ENCODE data around the gene CCDC146.

CCDC146 gene

DNA sequence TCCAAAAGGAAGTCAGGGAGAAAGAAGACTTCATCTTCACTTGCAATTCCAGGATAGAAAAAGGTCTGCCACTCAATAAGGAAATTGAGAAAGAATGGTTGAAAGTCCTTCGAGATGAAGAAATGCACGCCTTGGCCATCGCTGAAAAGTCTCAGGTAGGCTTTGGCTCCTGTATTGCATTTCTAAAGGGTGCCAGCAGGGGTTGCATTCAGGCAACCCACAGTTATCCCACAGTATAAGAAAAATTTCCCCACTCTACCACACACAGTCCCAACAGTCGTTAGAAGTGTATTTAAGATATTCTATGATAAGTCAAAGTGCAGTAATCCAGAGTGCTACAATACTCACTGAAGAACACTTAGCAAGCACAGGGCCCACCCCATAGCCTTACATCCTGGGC is 170.6 kb downstream of the CCDC146 start:
- Histone ChIP-seq H3K27me3 (ENCODE audit: low read depth, low read length) (no peaks in the 10 kb centered on the region), H2AFZ (ENCODE audit: low read depth, low read length) (no peak overlapping the region), H3K36me3 (replicated peaks; ENCODE audit: low read depth, low read length) (peaks cover 8% of the 10 kb centered on the region), H3K4me2 (ENCODE audit: low read length) (no peak overlapping the region), H3K9me3 (ENCODE audit: insufficient read depth, low read length) (no peaks in the 10 kb centered on the region), H3K4me3 (ENCODE audit: low read length) (no peak overlapping the region), H3K4me1 (ENCODE audit: low read length) (no peaks in the 10 kb centered on the region), H4K20me1 (ENCODE audit: insufficient read depth, low read length) (no peaks in the 10 kb centered on the region), H3K9ac (ENCODE audit: low read length) (no peak overlapping the region), H3K79me2 (ENCODE audit: low read length) (no peaks in the 10 kb centered on the region), H3K27ac (ENCODE audit: low read length) (no peak overlapping the region)
- no peak for TF ChIP-seq EZH2phosphoT487 (IDR thresholded peaks at IDR 0.05; ENCODE audit: low read depth)
- TF ChIP-seq, protein P1, sequence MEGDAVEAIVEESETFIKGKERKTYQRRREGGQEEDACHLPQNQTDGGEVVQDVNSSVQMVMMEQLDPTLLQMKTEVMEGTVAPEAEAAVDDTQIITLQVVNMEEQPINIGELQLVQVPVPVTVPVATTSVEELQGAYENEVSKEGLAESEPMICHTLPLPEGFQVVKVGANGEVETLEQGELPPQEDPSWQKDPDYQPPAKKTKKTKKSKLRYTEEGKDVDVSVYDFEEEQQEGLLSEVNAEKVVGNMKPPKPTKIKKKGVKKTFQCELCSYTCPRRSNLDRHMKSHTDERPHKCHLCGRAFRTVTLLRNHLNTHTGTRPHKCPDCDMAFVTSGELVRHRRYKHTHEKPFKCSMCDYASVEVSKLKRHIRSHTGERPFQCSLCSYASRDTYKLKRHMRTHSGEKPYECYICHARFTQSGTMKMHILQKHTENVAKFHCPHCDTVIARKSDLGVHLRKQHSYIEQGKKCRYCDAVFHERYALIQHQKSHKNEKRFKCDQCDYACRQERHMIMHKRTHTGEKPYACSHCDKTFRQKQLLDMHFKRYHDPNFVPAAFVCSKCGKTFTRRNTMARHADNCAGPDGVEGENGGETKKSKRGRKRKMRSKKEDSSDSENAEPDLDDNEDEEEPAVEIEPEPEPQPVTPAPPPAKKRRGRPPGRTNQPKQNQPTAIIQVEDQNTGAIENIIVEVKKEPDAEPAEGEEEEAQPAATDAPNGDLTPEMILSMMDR (IDR thresholded peaks at IDR 0.05; ENCODE audit: low read depth, low read length), result peak; percentile 46

GRCh38 chr7:77295549-77295948 is 173.1 kb downstream of the CCDC146 start:
- H3K36me3 ChIP-seq (replicated peaks; ENCODE audit: low read depth, low read length), result peaks cover 3% of the 10 kb centered on the region
- H3K27me3 ChIP-seq (ENCODE audit: low read depth, low read length), result no peaks in the 10 kb centered on the region
- no peak overlapping the region for H2AFZ ChIP-seq (ENCODE audit: low read depth, low read length)
- TF ChIP-seq, protein P1 (IDR thresholded peaks at IDR 0.05; ENCODE audit: low read depth, low read length), result no peak
- TF ChIP-seq EZH2phosphoT487 (IDR thresholded peaks at IDR 0.05; ENCODE audit: low read depth), result no peak
- H3K9ac ChIP-seq (ENCODE audit: low read length), result no peak overlapping the region
- H4K20me1 ChIP-seq (ENCODE audit: insufficient read depth, low read length), result no peaks in the 10 kb centered on the region
- no peaks in the 10 kb centered on the region for H3K79me2 ChIP-seq (ENCODE audit: low read length)
- no peak overlapping the region for H3K4me2 ChIP-seq (ENCODE audit: low read length)
- H3K9me3 ChIP-seq (ENCODE audit: insufficient read depth, low read length), result no peaks in the 10 kb centered on the region
- no peaks in the 10 kb centered on the region for H3K4me1 ChIP-seq (ENCODE audit: low read length)
- H3K4me3 ChIP-seq (ENCODE audit: low read length), result no peak overlapping the region
- no peak overlapping the region for H3K27ac ChIP-seq (ENCODE audit: low read length)

- no peak overlapping the region for H3K4me3 ChIP-seq (ENCODE audit: low read length)
- H3K9ac ChIP-seq (ENCODE audit: low read length), result no peak overlapping the region
- H2AFZ ChIP-seq (ENCODE audit: low read depth, low read length), result no peak overlapping the region
- H3K4me1 ChIP-seq (ENCODE audit: low read length), result peaks cover 11% of the 10 kb centered on the region
- no peak for TF ChIP-seq EZH2phosphoT487 (IDR thresholded peaks at IDR 0.05; ENCODE audit: low read depth)
- TF ChIP-seq, protein P1 (IDR thresholded peaks at IDR 0.05; ENCODE audit: low read depth, low read length), result no peak
- no peaks in the 10 kb centered on the region for H3K27me3 ChIP-seq (ENCODE audit: low read depth, low read length)
- no peaks in the 10 kb centered on the region; the same call in 1 of the 2 replicates for H3K9me3 ChIP-seq (ENCODE audit: insufficient read depth, low read length)
- peaks cover 2% of the 10 kb centered on the region for H3K36me3 ChIP-seq (replicated peaks; ENCODE audit: low read depth, low read length)
- H3K79me2 ChIP-seq (ENCODE audit: low read length), result no peaks in the 10 kb centered on the region
- H4K20me1 ChIP-seq (ENCODE audit: insufficient read depth, low read length), result no peaks in the 10 kb centered on the region
- no peak overlapping the region for H3K27ac ChIP-seq (ENCODE audit: low read length)
- H3K4me2 ChIP-seq (ENCODE audit: low read length), result no peak overlapping the region
These were observed 184.0 kb downstream of the CCDC146 start for GRCh38 chr7:77306231-77307067.

- no peaks in the 10 kb centered on the region for H3K27me3 ChIP-seq (ENCODE audit: low read depth, low read length)
- H3K36me3 ChIP-seq (replicated peaks; ENCODE audit: low read depth, low read length), result peaks cover 10% of the 10 kb centered on the region
- H3K9me3 ChIP-seq (ENCODE audit: insufficient read depth, low read length), result no peaks in the 10 kb centered on the region; the same call in 1 of the 2 replicates
- peaks cover 11% of the 10 kb centered on the region for H3K4me1 ChIP-seq (ENCODE audit: low read length)
- H3K27ac ChIP-seq (ENCODE audit: low read length), result no peak overlapping the region
- no peak overlapping the region for H2AFZ ChIP-seq (ENCODE audit: low read depth, low read length)
- H3K79me2 ChIP-seq (ENCODE audit: low read length), result no peaks in the 10 kb centered on the region
- H3K4me2 ChIP-seq (ENCODE audit: low read length), result no peak overlapping the region
- no peaks in the 10 kb centered on the region for H4K20me1 ChIP-seq (ENCODE audit: insufficient read depth, low read length)
- H3K4me3 ChIP-seq (ENCODE audit: low read length), result no peak overlapping the region
- no peak for TF ChIP-seq EZH2phosphoT487 (IDR thresholded peaks at IDR 0.05; ENCODE audit: low read depth)
- TF ChIP-seq, protein P1 (IDR thresholded peaks at IDR 0.05; ENCODE audit: low read depth, low read length), result no peak
- H3K9ac ChIP-seq (ENCODE audit: low read length), result no peak overlapping the region
These were observed 186.4 kb downstream of the CCDC146 start for GRCh38 chr7:77308792-77309191.

Data from OCI-LY3 (cell line).